Activated T-cell treated with anti-CD3 and anti-CD28 coated beads, Interleukin-2, amount 50 U/mL, for 24 hours (primary cell): Measurements from ENCODE around the gene SLX4.

Source experiments
- DNase-seq: peaks from one replicate; pipeline ENCODE4 v3.0.0-alpha.2; 2020
- H3K27ac Mint-ChIP-seq: 2 replicates; pipeline ENCODE4 v1.8.0; 2020; ENCODE audit warnings: mild to moderate bottlenecking, mixed read lengths
- H3K27me3 Mint-ChIP-seq: 2 replicates; pipeline ENCODE4 v1.8.0; 2020; ENCODE audit warnings: mixed read lengths
- H3K36me3 Mint-ChIP-seq: 2 replicates; pipeline ENCODE4 v1.8.0; 2020; ENCODE audit warnings: low read depth, mixed read lengths
- H3K4me1 Mint-ChIP-seq: 2 replicates; pipeline ENCODE4 v1.8.0; 2020; ENCODE audit warnings: low read depth, mixed read lengths
- H3K4me3 Mint-ChIP-seq: 2 replicates; pipeline ENCODE4 v1.8.0; 2020; ENCODE audit warnings: mild to moderate bottlenecking, moderate library complexity, mixed read lengths
- H3K9me3 Mint-ChIP-seq: 2 replicates; pipeline ENCODE4 v1.8.0; 2020; ENCODE audit warnings: mixed read lengths

The SLX4 gene

GRCh38 chr16:3646348-3646920 lies 35.0 kb upstream of the SLX4 start:
- H3K36me3 Mint-ChIP-seq, result peaks cover 26% of the 10 kb centered on the region
- no peaks in the 10 kb centered on the region for H3K4me1 Mint-ChIP-seq
- no peak overlapping the region for H3K4me3 Mint-ChIP-seq
- H3K9me3 Mint-ChIP-seq, result no peaks in the 10 kb centered on the region
- H3K27me3 Mint-ChIP-seq, result no peaks in the 10 kb centered on the region
- H3K27ac Mint-ChIP-seq, result no peak overlapping the region
- DNase-seq, result no peak

- peak; percentile 24 for DNase-seq
- Mint-ChIP-seq H3K27me3 (no peaks in the 10 kb centered on the region), H3K27ac (no peak overlapping the region), H3K4me1 (no peaks in the 10 kb centered on the region), H3K9me3 (no peaks in the 10 kb centered on the region), H3K36me3 (peaks cover 21% of the 10 kb centered on the region), H3K4me3 (no peak overlapping the region)
Measured at GRCh38 chr16:3645504-3646347, 34.3 kb upstream of the SLX4 start.

GRCh38 chr16:3645108-3645503 lies 33.7 kb upstream of the SLX4 start:
- Mint-ChIP-seq H3K9me3 (no peaks in the 10 kb centered on the region), H3K36me3 (peaks cover 15% of the 10 kb centered on the region), H3K4me1 (no peaks in the 10 kb centered on the region), H3K4me3 (no peak overlapping the region), H3K27me3 (no peaks in the 10 kb centered on the region), H3K27ac (no peak overlapping the region)
- peak; percentile 17 for DNase-seq

GRCh38 chr16:3643095-3643730 lies 31.8 kb upstream of the SLX4 start:
- Mint-ChIP-seq H3K4me1 (peaks cover 8% of the 10 kb centered on the region), H3K27me3 (no peaks in the 10 kb centered on the region), H3K9me3 (no peaks in the 10 kb centered on the region), H3K36me3 (peaks cover 14% of the 10 kb centered on the region), H3K4me3 (no peak overlapping the region), H3K27ac (no peak overlapping the region)
- DNase-seq, result peak; percentile 20

- Mint-ChIP-seq H3K4me1 (peaks cover 14% of the 10 kb centered on the region), H3K27me3 (no peaks in the 10 kb centered on the region), H3K4me3 (no peak overlapping the region), H3K9me3 (no peaks in the 10 kb centered on the region), H3K27ac (no peak overlapping the region), H3K36me3 (peaks cover 14% of the 10 kb centered on the region)
- peak; percentile 11 for DNase-seq
Measured at GRCh38 chr16:3642397-3643094, 31.1 kb upstream of the SLX4 start.

GRCh38 chr16:3641801-3642396 lies 30.5 kb upstream of the SLX4 start:
- Mint-ChIP-seq H3K27me3 (no peaks in the 10 kb centered on the region), H3K27ac (no peak overlapping the region), H3K4me3 (no peak overlapping the region), H3K9me3 (no peaks in the 10 kb centered on the region), H3K36me3 (peaks cover 14% of the 10 kb centered on the region), H3K4me1 (peaks cover 20% of the 10 kb centered on the region)
- DNase-seq, result peak; percentile 17

- Mint-ChIP-seq H3K36me3 (peaks cover 14% of the 10 kb centered on the region), H3K27me3 (no peaks in the 10 kb centered on the region), H3K4me1 (peaks cover 25% of the 10 kb centered on the region), H3K9me3 (no peaks in the 10 kb centered on the region), H3K4me3 (no peak overlapping the region), H3K27ac (no peak overlapping the region)
- no peak for DNase-seq
Measured at GRCh38 chr16:3640632-3641501, 29.5 kb upstream of the SLX4 start.

GRCh38 chr16:3640207-3640606 lies 28.8 kb upstream of the SLX4 start:
- no peaks in the 10 kb centered on the region for H3K9me3 Mint-ChIP-seq
- H3K27ac Mint-ChIP-seq, result no peak overlapping the region
- H3K36me3 Mint-ChIP-seq, result peaks cover 10% of the 10 kb centered on the region
- H3K27me3 Mint-ChIP-seq, result no peaks in the 10 kb centered on the region
- peaks cover 28% of the 10 kb centered on the region for H3K4me1 Mint-ChIP-seq
- no peak for DNase-seq
- no peak overlapping the region for H3K4me3 Mint-ChIP-seq

- H3K4me1 Mint-ChIP-seq, result peaks cover 28% of the 10 kb centered on the region
- H3K4me3 Mint-ChIP-seq, result no peak overlapping the region
- DNase-seq, result peak; percentile 25
- H3K27ac Mint-ChIP-seq, result no peak overlapping the region
- peaks cover 10% of the 10 kb centered on the region for H3K36me3 Mint-ChIP-seq
- H3K9me3 Mint-ChIP-seq, result no peaks in the 10 kb centered on the region
- H3K27me3 Mint-ChIP-seq, result no peaks in the 10 kb centered on the region
Measured at GRCh38 chr16:3638916-3639644, 27.7 kb upstream of the SLX4 start.

GRCh38 chr16:3637371-3637923 lies 26.0 kb upstream of the SLX4 start:
- Mint-ChIP-seq H3K4me1 (peaks cover 28% of the 10 kb centered on the region), H3K4me3 (no peak overlapping the region), H3K27ac (peak overlapping the region; percentile 90), H3K27me3 (no peaks in the 10 kb centered on the region), H3K9me3 (no peaks in the 10 kb centered on the region), H3K36me3 (peaks cover 4% of the 10 kb centered on the region)
- peak; percentile 51 for DNase-seq

GRCh38 chr16:3625911-3626732 lies 14.7 kb upstream of the SLX4 start:
- DNase-seq, result no peak
- Mint-ChIP-seq H3K27ac (peak overlapping the region; percentile 75), H3K36me3 (peaks cover 1% of the 10 kb centered on the region), H3K4me3 (peak overlapping the region; percentile 13), H3K27me3 (no peaks in the 10 kb centered on the region), H3K4me1 (peaks cover 36% of the 10 kb centered on the region), H3K9me3 (no peaks in the 10 kb centered on the region)

- peaks cover 3% of the 10 kb centered on the region for H3K36me3 Mint-ChIP-seq
- no peaks in the 10 kb centered on the region for H3K27me3 Mint-ChIP-seq
- peaks cover 36% of the 10 kb centered on the region for H3K4me1 Mint-ChIP-seq
- no peaks in the 10 kb centered on the region for H3K9me3 Mint-ChIP-seq
- H3K4me3 Mint-ChIP-seq, result no peak overlapping the region
- peak overlapping the region; percentile 75 for H3K27ac Mint-ChIP-seq
- no peak for DNase-seq
Measured at GRCh38 chr16:3625331-3625730, 13.9 kb upstream of the SLX4 start.
